GM18508 (cell line): ENCODE data around the gene CYP3A5.
"Not testable (repeated sequence)": the region's sequence is repeated elsewhere in the genome, so short reads cannot be mapped to it uniquely, and the experiment has no call there.

Experiments
- ATAC-seq: cut with Tn5 transposase; IDR thresholded peaks from one replicate; pipeline ENCODE4 v1.9.1; 2021; ENCODE audit warnings: moderate number of reproducible peaks; ENCODE audit not compliant: insufficient read depth, unreplicated experiment

The CYP3A5 gene

GRCh38 chr7:99643464-99643863, 36.3 kb downstream of the CYP3A5 start:
- no peak for ATAC-seq

DNA sequence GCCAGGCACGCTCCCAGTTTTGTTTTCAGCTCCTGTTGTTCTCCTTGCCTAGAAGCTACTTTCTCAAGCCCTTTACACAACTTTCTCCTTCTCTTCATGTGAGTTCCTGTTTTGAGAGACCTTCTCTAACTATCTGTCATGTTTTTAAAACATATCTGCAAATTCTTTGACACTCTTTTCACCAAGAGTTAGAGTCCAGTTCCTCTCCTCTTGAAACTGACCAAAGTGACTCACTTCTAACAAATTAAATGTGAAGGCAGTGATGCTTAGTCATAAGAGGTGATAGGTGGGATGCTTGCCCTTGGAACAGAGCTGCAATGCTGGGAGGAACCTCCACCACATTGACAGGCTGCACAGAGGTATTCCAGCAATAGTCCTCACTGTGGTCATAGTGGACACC, 37.8 kb downstream of the CYP3A5 start:
- ATAC-seq = no peak

- no peak for ATAC-seq
Measured at GRCh38 chr7:99639267-99639666, 40.5 kb downstream of the CYP3A5 start.

DNA sequence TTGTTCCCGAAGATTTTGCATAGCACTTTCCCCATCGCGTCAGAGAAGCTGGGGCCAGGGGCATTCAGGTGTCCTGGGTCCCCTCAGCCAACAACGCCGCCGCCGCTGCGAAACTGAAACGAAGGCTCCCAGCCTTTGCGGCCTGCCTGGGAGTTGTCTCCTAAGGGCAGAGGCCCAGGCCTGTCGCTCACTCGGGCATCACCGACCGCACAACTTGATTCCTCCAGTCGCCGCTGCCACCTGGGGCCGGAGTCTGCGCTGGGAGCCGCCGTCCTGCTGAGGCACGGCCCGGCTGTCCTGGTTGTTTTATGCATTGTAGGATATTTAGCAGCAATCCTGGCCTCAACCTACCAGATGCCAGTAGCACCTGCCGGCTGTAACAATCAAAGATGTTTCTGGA, 41.1 kb downstream of the CYP3A5 start:
- no peak for ATAC-seq

DNA sequence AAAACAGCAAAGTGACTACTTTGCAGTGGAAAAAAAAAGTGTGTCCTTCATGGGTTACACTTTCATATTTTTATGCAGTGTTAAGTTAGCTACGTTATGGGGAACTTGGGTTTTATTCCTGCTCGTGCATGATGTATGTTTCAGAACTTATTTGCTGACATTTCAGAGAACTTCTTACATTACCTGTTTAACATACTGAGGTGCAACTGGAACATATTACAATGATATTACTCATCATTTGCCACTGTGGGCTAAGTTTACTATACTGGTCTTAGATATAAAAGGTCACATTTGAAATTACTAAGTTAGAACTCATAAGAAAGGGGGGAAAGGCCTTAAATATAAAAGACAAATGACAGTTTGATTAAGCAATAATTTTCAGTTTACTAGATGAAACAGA, 42.4 kb downstream of the CYP3A5 start:
- ATAC-seq = not testable (repeated sequence)

DNA sequence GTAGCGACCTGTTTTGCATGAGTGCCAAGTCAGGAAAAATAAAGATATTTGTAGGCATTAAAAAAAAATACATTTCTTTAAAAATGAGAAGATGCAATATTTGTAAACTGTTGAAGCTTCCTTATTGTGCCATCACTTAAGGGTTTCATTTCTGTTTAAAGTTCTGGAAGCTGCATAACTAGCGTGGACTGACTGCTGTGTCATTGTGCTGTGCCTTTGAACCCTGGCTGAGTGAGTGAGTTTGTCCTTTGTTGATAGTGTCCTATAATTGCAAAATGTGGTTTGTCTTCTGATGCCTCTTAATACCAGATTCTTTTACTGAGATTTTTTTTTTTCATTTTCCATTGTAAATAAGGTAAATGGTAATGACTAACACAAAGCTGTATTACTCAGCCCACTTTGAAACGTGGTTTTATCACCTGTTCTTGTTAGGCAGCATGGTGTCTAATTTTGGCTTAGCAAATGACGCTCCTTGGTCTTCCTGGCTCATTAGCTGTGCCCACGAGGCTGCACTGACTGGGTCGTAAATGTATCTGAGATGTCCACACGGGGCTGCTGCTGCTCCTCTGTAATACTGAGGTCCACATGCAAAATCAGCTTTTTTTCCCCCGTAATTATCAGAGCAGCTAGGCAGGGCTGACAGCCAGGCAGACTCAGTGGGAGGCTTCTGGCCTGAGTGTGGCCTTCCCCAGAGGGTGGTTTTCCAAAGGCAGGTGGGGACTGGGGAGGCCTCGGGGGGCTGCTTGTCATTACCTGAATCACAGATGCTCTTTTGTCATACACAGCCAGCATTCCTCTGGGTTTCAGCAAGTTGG, 48.3 kb downstream of the CYP3A5 start:
- ATAC-seq = no peak

GRCh38 chr7:99629643-99630042, 50.2 kb downstream of the CYP3A5 start:
- ATAC-seq = no peak

- no peak for ATAC-seq
Measured at GRCh38 chr7:99628471-99629465, 51.0 kb downstream of the CYP3A5 start.

- no peak for ATAC-seq
Measured at GRCh38 chr7:99627513-99627912, 52.3 kb downstream of the CYP3A5 start.

DNA sequence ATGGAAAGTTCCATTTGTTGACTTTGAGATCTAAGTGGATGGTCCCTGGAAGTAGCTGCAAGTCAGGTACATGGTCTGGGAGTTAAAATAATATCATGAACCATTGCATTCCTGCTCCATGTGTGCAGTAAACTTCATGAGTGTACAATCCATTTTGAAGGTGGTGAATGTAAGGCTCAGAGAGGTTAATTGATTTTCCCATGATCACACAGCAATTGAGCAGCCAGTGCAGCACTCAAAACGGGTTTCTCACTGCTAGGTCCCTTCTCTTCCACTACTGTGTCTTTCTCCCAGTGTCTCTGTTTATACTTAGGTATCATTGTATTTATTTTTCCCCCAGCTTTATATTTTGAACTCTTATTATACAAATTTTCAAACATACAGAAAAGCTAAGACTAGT, 53.1 kb downstream of the CYP3A5 start:
- ATAC-seq = no peak

- ATAC-seq = no peak
Measured at GRCh38 chr7:99625961-99626360, 53.8 kb downstream of the CYP3A5 start.

DNA sequence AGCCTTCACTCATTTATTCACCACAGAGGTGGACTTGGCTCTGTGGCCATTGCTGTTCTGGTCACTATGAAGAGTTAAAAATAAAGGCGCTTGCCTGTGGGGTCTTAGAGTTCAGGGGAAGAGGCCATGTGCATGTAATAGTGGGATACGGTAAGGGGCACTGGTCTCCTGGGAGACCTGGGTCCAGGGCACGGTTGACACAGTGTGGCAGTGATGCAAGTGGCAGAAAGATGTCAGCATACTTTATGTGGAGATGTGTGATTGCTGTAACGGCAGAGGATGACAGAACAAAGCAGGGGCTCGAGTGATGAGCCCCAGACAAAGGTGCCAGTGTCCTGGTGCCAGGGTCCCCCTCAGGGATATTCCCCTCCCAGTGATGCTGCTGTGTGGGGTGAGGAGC, 54.5 kb downstream of the CYP3A5 start:
- no peak for ATAC-seq

- no peak for ATAC-seq
Measured at GRCh38 chr7:99624484-99624883, 55.3 kb downstream of the CYP3A5 start.

DNA sequence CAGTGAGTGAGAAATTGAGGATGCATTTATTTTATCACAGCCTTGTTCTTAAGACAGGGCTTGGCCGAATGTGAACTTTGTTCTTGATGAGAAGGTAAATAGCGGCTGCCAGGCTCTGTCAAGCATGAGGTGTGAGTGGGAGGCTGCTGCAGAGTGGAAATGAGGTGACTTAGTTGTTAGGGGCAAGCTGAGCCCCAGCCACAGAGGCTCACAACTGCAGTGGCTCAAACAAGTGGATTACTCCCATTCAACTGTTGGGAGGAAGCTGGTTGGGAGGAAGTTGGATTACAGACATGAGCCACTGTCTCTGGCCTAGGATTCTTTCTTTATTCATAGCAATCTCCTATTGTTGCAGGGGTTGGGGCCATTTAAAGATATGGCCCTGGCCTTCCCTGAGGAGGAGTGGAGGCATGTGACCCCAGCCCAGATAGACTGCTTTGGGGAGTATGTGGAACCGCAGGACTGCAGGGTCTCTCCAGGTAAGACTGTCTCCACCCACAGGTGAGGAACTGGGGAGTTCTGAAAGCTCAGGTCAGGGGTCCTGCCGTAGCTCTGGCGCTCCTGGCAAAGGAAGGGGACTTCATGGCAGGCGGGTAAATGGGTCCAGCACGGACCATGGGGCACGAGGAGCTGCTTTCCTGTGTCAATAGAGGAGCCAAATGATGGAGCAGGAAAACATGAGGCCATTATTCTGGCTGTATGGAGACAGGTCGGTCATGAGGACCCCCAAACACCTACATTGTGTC, 55.9 kb downstream of the CYP3A5 start:
- no peak for ATAC-seq

DNA sequence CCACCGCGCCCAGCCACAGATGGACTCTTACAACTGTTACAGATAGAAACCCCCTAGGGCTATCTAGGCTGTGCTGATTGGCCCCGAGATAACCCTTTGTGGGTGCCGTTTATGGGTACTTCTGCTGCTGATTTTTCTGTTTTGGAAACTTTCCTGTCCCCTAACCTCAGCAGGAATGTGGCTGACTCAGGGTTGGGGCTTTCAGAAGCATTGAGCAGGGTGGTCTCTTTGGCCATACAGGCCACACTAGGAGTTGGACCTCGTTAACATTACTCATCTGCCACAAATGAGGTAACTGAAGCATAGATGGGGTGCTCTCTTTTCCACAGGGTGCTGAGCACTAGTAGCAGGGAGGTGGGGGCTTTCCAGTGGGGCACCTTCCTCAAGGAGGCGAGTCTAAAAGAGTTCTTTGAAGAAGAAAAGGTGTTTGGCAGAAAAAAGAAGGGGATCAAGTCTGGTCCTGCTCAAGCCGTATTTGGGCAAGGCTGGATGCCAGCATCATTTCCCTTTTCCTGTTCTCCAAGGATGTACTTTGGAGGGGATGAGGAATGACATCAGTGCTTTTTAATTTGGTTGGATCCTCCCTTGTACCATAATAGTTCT, 56.6 kb downstream of the CYP3A5 start:
- no peak for ATAC-seq

GRCh38 chr7:99622596-99622995, 57.2 kb downstream of the CYP3A5 start:
- no peak for ATAC-seq

DNA sequence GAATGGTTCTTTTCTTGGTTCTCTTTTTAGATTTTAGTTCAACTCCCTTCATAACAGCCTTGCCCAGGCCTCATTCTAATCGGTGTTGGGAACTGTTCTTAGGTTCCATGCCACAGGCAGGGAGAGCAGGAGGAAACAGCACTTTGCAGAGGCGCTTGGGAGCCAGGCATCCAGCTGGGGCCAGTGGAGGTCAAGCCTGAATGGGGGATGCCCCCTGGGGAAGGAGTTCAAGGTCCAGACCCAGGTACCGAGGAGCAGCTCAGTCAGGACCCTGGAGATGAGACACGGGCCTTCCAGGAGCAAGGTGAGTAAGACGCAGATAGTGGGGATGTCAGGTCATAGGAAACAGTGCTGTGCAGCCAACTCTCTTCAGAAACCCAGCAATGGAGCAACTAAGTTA, 58.5 kb downstream of the CYP3A5 start:
- ATAC-seq = no peak

DNA sequence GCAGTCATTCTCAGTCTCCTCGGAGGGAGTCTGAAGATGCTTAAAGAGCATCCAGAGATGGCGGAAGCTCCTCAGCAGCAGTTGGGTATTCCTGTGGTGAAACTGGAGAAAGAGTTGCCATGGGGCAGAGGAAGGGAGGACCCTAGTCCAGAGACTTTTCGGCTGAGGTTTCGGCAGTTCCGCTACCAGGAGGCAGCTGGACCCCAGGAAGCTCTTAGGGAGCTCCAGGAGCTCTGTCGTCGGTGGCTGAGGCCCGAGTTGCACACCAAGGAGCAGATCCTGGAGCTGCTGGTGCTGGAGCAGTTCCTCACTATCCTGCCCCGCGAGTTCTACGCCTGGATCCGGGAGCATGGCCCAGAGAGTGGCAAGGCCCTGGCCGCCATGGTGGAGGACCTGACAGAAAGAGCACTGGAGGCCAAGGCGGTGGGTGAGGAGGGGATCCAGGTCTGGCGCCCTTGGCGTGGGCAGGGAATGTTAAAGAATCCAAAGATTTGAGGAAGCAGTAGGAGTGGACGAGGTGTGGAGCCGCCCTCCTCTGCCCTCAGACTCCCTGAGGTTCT, 60.1 kb downstream of the CYP3A5 start:
- no peak for ATAC-seq

DNA sequence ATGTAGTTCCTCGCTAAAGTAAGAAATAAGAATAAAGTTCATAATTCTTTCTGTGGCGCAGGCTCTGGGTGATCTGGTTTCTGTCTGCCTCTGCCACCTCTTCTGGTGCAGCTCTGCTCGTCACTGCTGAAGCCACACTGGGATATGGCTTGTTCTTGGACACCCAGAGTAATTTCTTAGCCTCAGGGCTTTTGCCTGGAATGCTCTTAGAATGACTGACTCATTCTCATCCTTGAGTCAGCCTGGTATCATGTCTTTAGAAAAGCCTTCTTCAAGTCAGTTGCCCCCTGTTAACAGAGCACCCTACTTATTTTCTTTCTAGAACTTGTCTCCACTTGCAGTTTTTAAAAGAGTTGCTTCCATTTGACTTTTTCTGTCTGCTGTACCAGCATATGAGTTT, 61.1 kb downstream of the CYP3A5 start:
- ATAC-seq = no peak
